ENCODE measurements around the gene ACTL10. TPM values are rescaled to one million over a fixed set of nuclear protein-coding genes. Genes with fewer than 3 reads are reported as not detected.
"Not testable (repeated sequence)": the region's sequence is repeated elsewhere in the genome, so short reads cannot be mapped to it uniquely, and the experiment has no call there.

The ACTL10 gene
- total RNA-seq, 1 donor = 1.7 TPM

- H3K4me3 ChIP-seq (ENCODE audit: low read depth, low read length) = no peak overlapping the region
- no peak for DNase-seq (ENCODE audit: low read depth)
- no peak for TF ChIP-seq CTCF (IDR thresholded peaks at IDR 0.05; ENCODE audit: insufficient read depth, low read depth, low read length)
Measured at GRCh38 chr20:33696448-33696847, 29.7 kb downstream of the ACTL10 start.

GRCh38 chr20:33697129-33697528 is 30.4 kb downstream of the ACTL10 start:
- DNase-seq (ENCODE audit: low read depth) = peak; percentile 56
- no peak for TF ChIP-seq CTCF (IDR thresholded peaks at IDR 0.05; ENCODE audit: insufficient read depth, low read depth, low read length)
- no peak overlapping the region for H3K4me3 ChIP-seq (ENCODE audit: low read depth, low read length)

GRCh38 chr20:33698966-33699365 is 32.2 kb downstream of the ACTL10 start:
- not testable (repeated sequence) for H3K4me3 ChIP-seq (ENCODE audit: low read depth, low read length); DNase-seq (ENCODE audit: low read depth)

- not testable (repeated sequence) for H3K4me3 ChIP-seq (ENCODE audit: low read depth, low read length); DNase-seq (ENCODE audit: low read depth)
Measured at GRCh38 chr20:33700696-33701441, 34.1 kb downstream of the ACTL10 start.

GRCh38 chr20:33701629-33702450 is 35.1 kb downstream of the ACTL10 start:
- no peak overlapping the region for H3K4me3 ChIP-seq (ENCODE audit: low read depth, low read length)
- no peak for TF ChIP-seq CTCF (IDR thresholded peaks at IDR 0.05; ENCODE audit: insufficient read depth, low read depth, low read length)
- no peak for DNase-seq (ENCODE audit: low read depth)

GRCh38 chr20:33702861-33703260 is 36.1 kb downstream of the ACTL10 start:
- no peak for DNase-seq (ENCODE audit: low read depth)
- no peak for TF ChIP-seq CTCF (IDR thresholded peaks at IDR 0.05; ENCODE audit: insufficient read depth, low read depth, low read length)
- H3K4me3 ChIP-seq (ENCODE audit: low read depth, low read length) = no peak overlapping the region

- no peak overlapping the region for H3K4me3 ChIP-seq (ENCODE audit: low read depth, low read length)
- no peak for DNase-seq (ENCODE audit: low read depth)
- TF ChIP-seq CTCF (IDR thresholded peaks at IDR 0.05; ENCODE audit: insufficient read depth, low read depth, low read length) = no peak
Measured at GRCh38 chr20:33703498-33704137, 36.9 kb downstream of the ACTL10 start.
